Measurements from ENCODE around the gene KANSL1. TPM values are rescaled to one million over a fixed set of nuclear protein-coding genes. Genes with fewer than 3 reads are reported as not detected.
A peak's percentile ranks its signal among the peaks of the same experiment; 100 is the strongest.

Gene KANSL1
- total RNA-seq, 2 experiments from 2014 or later: 60.9 to 65.5 TPM

- Mint-ChIP-seq H3K27me3 (no peaks in the 10 kb centered on the region), H3K4me3 (no peak overlapping the region), H3K27ac (no peak overlapping the region), H3K36me3 (no peaks in the 10 kb centered on the region), H3K9me3 (no peaks in the 10 kb centered on the region), H3K4me1 (no peaks in the 10 kb centered on the region)
- DNase-seq: no peak
Measured at GRCh38 chr17:46003907-46004748, 189.1 kb downstream of the KANSL1 start.

GRCh38 chr17:46002973-46003316 is 190.3 kb downstream of the KANSL1 start:
- no peaks in the 10 kb centered on the region for H3K27me3 Mint-ChIP-seq
- H3K4me1 Mint-ChIP-seq: no peaks in the 10 kb centered on the region
- no peaks in the 10 kb centered on the region for H3K36me3 Mint-ChIP-seq
- DNase-seq: no peak
- H3K9me3 Mint-ChIP-seq: no peaks in the 10 kb centered on the region
- H3K4me3 Mint-ChIP-seq: no peak overlapping the region
- H3K27ac Mint-ChIP-seq: no peak overlapping the region

DNA sequence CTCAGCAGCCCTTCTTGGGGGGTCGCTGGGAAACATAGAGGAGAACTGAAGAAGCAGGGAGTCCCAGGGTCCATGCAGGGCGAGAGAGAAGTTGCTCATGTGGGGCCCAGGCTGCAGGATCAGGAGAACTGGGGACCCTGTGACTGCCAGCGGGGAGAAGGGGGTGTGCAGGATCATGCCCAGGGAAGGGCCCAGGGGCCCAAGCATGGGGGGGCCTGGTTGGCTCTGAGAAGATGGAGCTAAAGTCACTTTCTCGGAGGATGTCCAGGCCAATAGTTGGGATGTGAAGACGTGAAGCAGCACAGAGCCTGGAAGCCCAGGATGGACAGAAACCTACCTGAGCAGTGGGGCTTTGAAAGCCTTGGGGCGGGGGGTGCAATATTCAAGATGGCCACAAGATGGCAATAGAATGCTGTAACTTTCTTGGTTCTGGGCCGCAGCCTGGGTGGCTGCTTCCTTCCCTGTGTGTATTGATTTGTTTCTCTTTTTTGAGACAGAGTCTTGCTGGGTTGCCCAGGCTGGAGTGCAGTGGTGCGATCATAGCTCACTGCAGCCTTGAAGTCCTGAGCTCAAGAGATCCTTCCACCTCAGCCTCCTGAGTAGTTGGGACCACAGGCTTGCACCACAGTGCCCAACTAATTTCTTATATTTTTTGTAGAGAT is 190.8 kb downstream of the KANSL1 start:
- Mint-ChIP-seq H3K27ac (no peak overlapping the region), H3K27me3 (no peaks in the 10 kb centered on the region), H3K9me3 (no peaks in the 10 kb centered on the region), H3K36me3 (no peaks in the 10 kb centered on the region), H3K4me3 (no peak overlapping the region), H3K4me1 (no peaks in the 10 kb centered on the region)
- peak; percentile 65 for DNase-seq

DNA sequence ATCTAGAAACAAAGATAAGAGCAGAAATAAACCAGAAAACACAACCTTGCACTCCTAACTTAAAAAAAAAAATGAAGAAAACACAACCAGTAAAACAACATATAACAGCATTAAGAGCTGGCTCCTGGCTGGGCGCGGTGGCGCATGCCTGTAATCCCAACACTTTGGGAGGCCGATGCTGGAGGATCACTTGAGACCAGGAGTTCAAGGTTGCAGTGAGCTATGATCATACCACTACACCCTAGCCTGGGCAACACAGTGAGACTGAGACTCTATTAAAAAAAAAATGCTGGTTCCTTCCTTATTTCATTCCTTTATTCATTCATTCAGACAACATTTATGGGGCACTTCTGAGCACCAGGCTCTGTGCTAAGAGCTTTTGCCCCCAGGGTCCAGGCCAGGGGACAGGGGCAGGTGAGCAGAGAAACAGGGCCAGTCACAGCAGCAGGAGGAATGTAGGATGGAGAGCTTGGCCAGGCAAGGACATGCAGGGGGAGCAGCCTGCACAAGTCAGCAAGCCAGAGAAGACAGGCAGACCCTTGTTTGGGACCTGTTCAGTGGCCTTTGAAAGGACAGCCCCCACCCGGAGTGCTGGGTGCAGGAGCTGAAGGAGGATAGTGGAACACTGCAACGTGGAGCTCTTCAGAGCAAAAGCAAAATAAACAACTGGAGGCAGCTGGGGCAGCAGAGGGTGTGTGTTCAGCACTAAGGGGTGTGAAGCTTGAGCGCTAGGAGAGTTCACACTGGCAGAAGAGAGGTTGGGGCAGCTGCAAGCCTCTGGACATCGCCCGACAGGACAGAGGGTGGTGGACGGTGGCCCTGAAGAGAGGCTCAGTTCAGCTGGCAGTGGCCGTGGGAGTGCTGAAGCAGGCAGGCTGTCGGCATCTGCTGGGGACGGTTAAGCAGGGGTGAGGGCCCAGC is 191.6 kb downstream of the KANSL1 start:
- no peak for DNase-seq
- H3K27me3 Mint-ChIP-seq: no peaks in the 10 kb centered on the region
- no peaks in the 10 kb centered on the region for H3K9me3 Mint-ChIP-seq
- H3K4me3 Mint-ChIP-seq: no peak overlapping the region
- no peak overlapping the region for H3K27ac Mint-ChIP-seq
- H3K4me1 Mint-ChIP-seq: no peaks in the 10 kb centered on the region
- no peaks in the 10 kb centered on the region for H3K36me3 Mint-ChIP-seq

GRCh38 chr17:46000757-46001156 is 192.5 kb downstream of the KANSL1 start:
- no peaks in the 10 kb centered on the region for H3K36me3 Mint-ChIP-seq
- DNase-seq: no peak

DNA sequence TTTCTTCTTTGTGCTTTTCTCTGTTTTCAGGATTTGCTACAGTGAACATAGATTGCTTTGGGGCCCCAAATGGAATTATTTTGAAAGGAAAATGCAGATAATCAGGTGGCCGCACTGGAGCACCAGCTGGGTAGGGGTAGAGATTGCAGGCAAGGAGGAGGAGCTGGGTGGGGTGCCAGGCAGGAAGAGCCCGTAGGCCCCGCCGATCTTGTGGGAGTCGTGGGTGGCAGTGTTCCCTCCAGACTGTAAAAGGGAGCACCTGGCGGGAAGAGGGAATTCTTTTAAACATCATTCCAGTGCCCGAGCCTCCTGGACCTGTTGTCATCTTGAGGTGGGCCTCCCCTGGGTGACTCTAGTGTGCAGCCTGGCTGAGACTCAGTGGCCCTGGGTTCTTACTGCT is 192.9 kb downstream of the KANSL1 start:
- no peak for DNase-seq
- H3K9me3 Mint-ChIP-seq: no peaks in the 10 kb centered on the region
- no peaks in the 10 kb centered on the region for H3K27me3 Mint-ChIP-seq
- H3K4me1 Mint-ChIP-seq: no peaks in the 10 kb centered on the region
- H3K4me3 Mint-ChIP-seq: no peak overlapping the region
- H3K36me3 Mint-ChIP-seq: no peaks in the 10 kb centered on the region
- H3K27ac Mint-ChIP-seq: no peak overlapping the region

More at GRCh38 chr17:46000757-46001156, 192.5 kb downstream of the KANSL1 start:
- Mint-ChIP-seq H3K4me1 (no peaks in the 10 kb centered on the region), H3K27me3 (no peaks in the 10 kb centered on the region), H3K4me3 (no peak overlapping the region), H3K27ac (no peak overlapping the region), H3K9me3 (no peaks in the 10 kb centered on the region)

GRCh38 chr17:45999900-46000290 is 193.3 kb downstream of the KANSL1 start:
- no peaks in the 10 kb centered on the region for H3K36me3 Mint-ChIP-seq

DNA sequence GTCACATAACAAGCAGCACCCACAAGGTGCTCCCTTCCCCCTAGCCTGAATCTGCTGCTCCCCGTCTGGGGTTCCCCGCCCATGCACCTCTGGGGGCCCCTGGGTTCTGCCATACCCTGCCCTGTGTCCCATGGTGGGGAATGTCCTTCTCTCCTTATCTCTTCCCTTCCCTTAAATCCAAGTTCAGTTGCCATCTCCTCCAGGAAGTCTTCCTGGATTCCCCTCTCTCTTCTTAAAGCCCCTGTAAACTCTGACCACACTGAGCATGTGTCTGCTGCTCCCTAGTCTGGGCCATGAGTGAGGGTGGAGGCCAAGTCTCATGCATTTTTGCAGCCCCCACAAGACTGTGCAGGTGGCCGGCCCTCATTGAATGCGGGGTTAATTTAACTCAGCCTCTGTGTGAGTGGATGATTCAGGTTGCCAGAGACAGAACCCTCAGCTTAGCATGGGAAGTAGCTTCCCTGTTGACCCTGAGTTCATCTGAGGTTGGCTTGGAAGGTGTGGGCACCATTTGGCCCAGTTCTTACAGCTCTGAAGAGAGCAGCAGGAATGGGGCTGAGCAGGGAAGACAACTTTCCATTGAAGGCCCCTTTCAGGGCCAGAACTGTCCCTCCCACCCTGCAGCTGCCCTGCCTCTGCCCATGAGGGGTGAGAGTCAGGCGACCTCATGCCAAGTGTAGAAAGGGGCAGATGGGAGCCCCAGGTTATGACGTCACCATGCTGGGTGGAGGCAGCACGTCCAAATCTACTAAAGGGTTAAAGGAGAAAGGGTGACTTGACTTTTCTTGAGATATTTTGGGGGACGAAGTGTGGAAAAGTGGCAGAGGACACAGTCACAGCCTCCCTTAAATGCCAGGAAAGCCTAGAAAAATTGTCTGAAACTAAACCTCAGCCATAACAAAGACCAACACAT is 194.0 kb downstream of the KANSL1 start, which contains the start of gene STH:
TSS of gene STH (plus strand) at position 264 of the 913 bp plus-strand sequence. CDS start at position 294, 30 bp downstream.
- Mint-ChIP-seq H3K4me1 (no peaks in the 10 kb centered on the region), H3K27me3 (no peaks in the 10 kb centered on the region), H3K9me3 (no peaks in the 10 kb centered on the region), H3K4me3 (no peak within 1 kb of the TSS), H3K36me3 (no peaks in the 10 kb centered on the region), H3K27ac (no peak within 1 kb of the TSS)
- DNase-seq: no peak

More at GRCh38 chr17:45999900-46000290, 193.3 kb downstream of the KANSL1 start:
- Mint-ChIP-seq H3K9me3 (no peaks in the 10 kb centered on the region), H3K27ac (no peak overlapping the region), H3K27me3 (no peaks in the 10 kb centered on the region), H3K4me3 (no peak overlapping the region), H3K4me1 (no peaks in the 10 kb centered on the region)
- DNase-seq: no peak

DNA sequence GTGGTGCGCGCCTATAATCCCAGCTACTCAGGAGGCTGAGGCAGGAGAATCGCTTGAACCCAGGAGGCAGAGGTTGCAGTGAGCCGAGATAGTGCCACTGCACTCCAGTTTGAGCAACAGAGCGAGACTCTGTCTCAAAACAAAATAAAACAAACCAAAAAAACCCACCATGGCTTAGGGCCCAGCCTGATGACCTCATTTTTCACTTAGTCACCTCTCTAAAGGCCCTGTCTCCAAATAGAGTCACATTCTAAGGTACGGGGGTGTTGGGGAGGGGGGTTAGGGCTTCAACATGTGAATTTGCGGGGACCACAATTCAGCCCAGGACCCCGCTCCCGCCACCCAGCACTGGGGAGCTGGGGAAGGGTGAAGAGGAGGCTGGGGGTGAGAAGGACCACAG is 195.6 kb downstream of the KANSL1 start:
- no peaks in the 10 kb centered on the region for H3K4me1 Mint-ChIP-seq
- H3K36me3 Mint-ChIP-seq: no peaks in the 10 kb centered on the region
- H3K9me3 Mint-ChIP-seq: no peaks in the 10 kb centered on the region

GRCh38 chr17:45997166-45997565 is 196.1 kb downstream of the KANSL1 start:
- H3K27me3 Mint-ChIP-seq: no peaks in the 10 kb centered on the region
- no peaks in the 10 kb centered on the region for H3K9me3 Mint-ChIP-seq
- H3K27ac Mint-ChIP-seq: no peak overlapping the region
- H3K4me3 Mint-ChIP-seq: no peak overlapping the region
- no peak for DNase-seq
- H3K36me3 Mint-ChIP-seq: no peaks in the 10 kb centered on the region
- no peaks in the 10 kb centered on the region for H3K4me1 Mint-ChIP-seq

More for the DNA sequence above, 195.6 kb downstream of the KANSL1 start:
- no peaks in the 10 kb centered on the region for H3K27me3 Mint-ChIP-seq
- H3K27ac Mint-ChIP-seq: no peak overlapping the region
- no peak for DNase-seq
- no peak overlapping the region for H3K4me3 Mint-ChIP-seq

DNA sequence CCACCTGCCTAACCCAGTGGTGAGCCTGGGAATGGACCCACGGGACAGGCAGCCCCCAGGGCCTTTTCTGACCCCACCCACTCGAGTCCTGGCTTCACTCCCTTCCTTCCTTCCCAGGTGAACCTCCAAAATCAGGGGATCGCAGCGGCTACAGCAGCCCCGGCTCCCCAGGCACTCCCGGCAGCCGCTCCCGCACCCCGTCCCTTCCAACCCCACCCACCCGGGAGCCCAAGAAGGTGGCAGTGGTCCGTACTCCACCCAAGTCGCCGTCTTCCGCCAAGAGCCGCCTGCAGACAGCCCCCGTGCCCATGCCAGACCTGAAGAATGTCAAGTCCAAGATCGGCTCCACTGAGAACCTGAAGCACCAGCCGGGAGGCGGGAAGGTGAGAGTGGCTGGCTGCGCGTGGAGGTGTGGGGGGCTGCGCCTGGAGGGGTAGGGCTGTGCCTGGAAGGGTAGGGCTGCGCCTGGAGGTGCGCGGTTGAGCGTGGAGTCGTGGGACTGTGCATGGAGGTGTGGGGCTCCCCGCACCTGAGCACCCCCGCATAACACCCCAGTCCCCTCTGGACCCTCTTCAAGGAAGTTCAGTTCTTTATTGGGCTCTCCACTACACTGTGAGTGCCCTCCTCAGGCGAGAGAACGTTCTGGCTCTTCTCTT is 196.8 kb downstream of the KANSL1 start:
- no peak for DNase-seq
- H3K4me1 Mint-ChIP-seq: no peaks in the 10 kb centered on the region
- no peaks in the 10 kb centered on the region for H3K9me3 Mint-ChIP-seq
- no peaks in the 10 kb centered on the region for H3K36me3 Mint-ChIP-seq
- no peaks in the 10 kb centered on the region for H3K27me3 Mint-ChIP-seq
- no peak overlapping the region for H3K4me3 Mint-ChIP-seq
- H3K27ac Mint-ChIP-seq: no peak overlapping the region

DNA sequence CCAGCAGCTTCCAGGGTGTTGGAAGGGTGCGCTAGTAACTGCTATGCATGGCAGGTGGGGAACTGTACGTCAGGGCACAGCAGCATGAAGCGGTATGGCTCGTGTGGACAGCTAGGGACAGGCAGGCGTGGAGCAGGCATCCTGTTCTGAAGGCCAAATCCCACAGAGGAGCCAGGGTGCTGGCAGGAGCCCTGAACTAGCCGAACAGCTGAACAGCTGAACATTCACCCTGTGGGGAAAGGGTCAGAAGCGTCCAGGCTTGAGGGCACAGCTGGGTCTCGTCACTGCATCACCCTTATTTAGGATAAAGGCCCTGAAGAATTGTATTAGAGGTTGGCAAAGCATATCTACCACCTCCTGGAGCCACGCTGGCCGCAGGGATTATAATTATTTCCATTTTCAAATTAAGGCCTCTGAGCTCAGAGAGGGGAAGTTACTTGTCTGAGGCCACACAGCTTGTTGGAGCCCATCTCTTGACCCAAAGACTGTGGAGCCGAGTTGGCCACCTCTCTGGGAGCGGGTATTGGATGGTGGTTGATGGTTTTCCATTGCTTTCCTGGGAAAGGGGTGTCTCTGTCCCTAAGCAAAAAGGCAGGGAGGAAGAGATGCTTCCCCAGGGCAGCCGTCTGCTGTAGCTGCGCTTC is 197.5 kb downstream of the KANSL1 start:
- Mint-ChIP-seq H3K27ac (no peak overlapping the region), H3K9me3 (no peaks in the 10 kb centered on the region), H3K4me1 (no peaks in the 10 kb centered on the region), H3K4me3 (no peak overlapping the region), H3K27me3 (no peaks in the 10 kb centered on the region), H3K36me3 (no peaks in the 10 kb centered on the region)
- DNase-seq: no peak

GRCh38 chr17:45994987-45995386 is 198.2 kb downstream of the KANSL1 start:
- H3K4me3 Mint-ChIP-seq: no peak overlapping the region
- H3K27me3 Mint-ChIP-seq: no peaks in the 10 kb centered on the region
- no peak for DNase-seq
- no peak overlapping the region for H3K27ac Mint-ChIP-seq
- H3K4me1 Mint-ChIP-seq: no peaks in the 10 kb centered on the region
- H3K9me3 Mint-ChIP-seq: no peaks in the 10 kb centered on the region
- no peaks in the 10 kb centered on the region for H3K36me3 Mint-ChIP-seq
